HEK293 (cell line): ENCODE results near the gene RPS15.

Experiments
- ATF2 ChIP-seq: fragments of 450-650 bp; formaldehyde crosslinking; IDR thresholded peaks from 2 replicates; pipeline ENCODE4 v1.5.1; 2016; ENCODE audit warnings: missing biosample characterization, missing genetic modification characterization, low read depth
- CTCF ChIP-seq: fragments of 450-650 bp; formaldehyde crosslinking; IDR thresholded peaks from 2 replicates; pipeline ENCODE4 v1.5.1; 2016; ENCODE audit warnings: missing biosample characterization, missing genetic modification characterization
- PRDM4 ChIP-seq: fragments of 450-650 bp; formaldehyde crosslinking; IDR thresholded peaks from 2 replicates; pipeline ENCODE4 v1.5.1; 2017; ENCODE audit warnings: missing biosample characterization, missing genetic modification characterization
- TSHZ1 ChIP-seq: fragments of 450-650 bp; formaldehyde crosslinking; IDR thresholded peaks from 2 replicates; pipeline ENCODE4 v1.5.1; 2016; ENCODE audit warnings: missing biosample characterization, missing genetic modification characterization, borderline replicate concordance
- ZBTB7A ChIP-seq: fragments of 450-650 bp; formaldehyde crosslinking; IDR thresholded peaks from 2 replicates; pipeline ENCODE4 v1.5.1; 2016; ENCODE audit warnings: low read depth, missing biosample characterization, missing genetic modification characterization
- ZNF354C ChIP-seq: fragments of 450-650 bp; formaldehyde crosslinking; IDR thresholded peaks from 2 replicates; pipeline ENCODE4 v1.5.1; 2016; ENCODE audit warnings: missing biosample characterization, missing genetic modification characterization, low read depth, borderline replicate concordance
- ZNF48 ChIP-seq: fragments of 450-650 bp; formaldehyde crosslinking; IDR thresholded peaks from 2 replicates; pipeline ENCODE4 v1.5.1; 2016; ENCODE audit warnings: missing biosample characterization, missing genetic modification characterization
- ZNF580 ChIP-seq: fragments of 450-650 bp; formaldehyde crosslinking; IDR thresholded peaks from 2 replicates; pipeline ENCODE4 v1.5.1; 2016; ENCODE audit warnings: missing biosample characterization, missing genetic modification characterization
- ZNF639 ChIP-seq: fragments of 450-650 bp; formaldehyde crosslinking; IDR thresholded peaks from 2 replicates; pipeline ENCODE4 v1.5.1; 2016; ENCODE audit warnings: missing biosample characterization, missing genetic modification characterization
- ZNF670 ChIP-seq: fragments of 450-650 bp; formaldehyde crosslinking; IDR thresholded peaks from 2 replicates; pipeline ENCODE4 v1.5.1; 2016; ENCODE audit warnings: missing biosample characterization, missing genetic modification characterization, low read depth

- TF ChIP-seq ZNF48 (tag by site-specific recombination) (no peak), PRDM4 (tag by site-specific recombination) (no peak), TSHZ1 (tag by site-specific recombination) (no peak), ZNF639 (tag by site-specific recombination) (no peak), ZBTB7A (tag by site-specific recombination) (no peak), CTCF (tag by site-specific recombination) (no peak), ATF2 (no peak), ZNF354C (no peak), ZNF580 (tag by site-specific recombination) (0 out of 2 replicates have a peak, but pooled peaks have one; percentile 22), ZNF670 (tag by site-specific recombination) (no peak)
These were observed 44.4 kb downstream of the RPS15 start for GRCh38 chr19:1482361-1483130.
